H9 (cell line): ENCODE measurements around the gene TCEAL3. TPM values are rescaled to one million over a fixed set of nuclear protein-coding genes. Genes with fewer than 3 reads are reported as not detected.

Experiments used
- DNase-seq: peaks from one replicate; pipeline ENCODE4 v3.0.0-alpha.2; 2017
- H2AFZ ChIP-seq: one replicate; pipeline ENCODE4 v1.6.1; 2013; ENCODE audit warnings: mild to moderate bottlenecking, low read length, control low read depth, moderate library complexity
- H2AK5ac ChIP-seq: 2 replicates; pipeline ENCODE4 v1.6.1; 2013; ENCODE audit warnings: low read length, control low read depth, mixed read lengths; ENCODE audit not compliant: insufficient read length
- H2BK120ac ChIP-seq: one replicate; pipeline ENCODE4 v1.6.1; 2013; ENCODE audit warnings: low read depth, mild to moderate bottlenecking, low read length, control low read depth, inconsistent platforms; ENCODE audit not compliant: poor library complexity, severe bottlenecking
- H2BK12ac ChIP-seq: 2 replicates; pipeline ENCODE4 v1.6.1; 2013; ENCODE audit warnings: low read length, control low read depth, mixed read lengths, low read depth; ENCODE audit not compliant: insufficient read length
- H2BK15ac ChIP-seq: 2 replicates; pipeline ENCODE4 v1.6.1; 2013; ENCODE audit warnings: low read depth, low read length, control low read depth
- H2BK20ac ChIP-seq: one replicate; pipeline ENCODE4 v1.6.1; 2013; ENCODE audit warnings: low read depth, mild to moderate bottlenecking, low read length, control low read depth, inconsistent platforms; ENCODE audit not compliant: poor library complexity, severe bottlenecking
- H2BK5ac ChIP-seq: 2 replicates; pipeline ENCODE4 v1.6.1; 2013; ENCODE audit warnings: low read length, control low read depth, mixed read lengths; ENCODE audit not compliant: insufficient read length
- H3K14ac ChIP-seq: 2 replicates; pipeline ENCODE4 v1.6.1; 2013; ENCODE audit warnings: low read length, control low read depth; ENCODE audit not compliant: insufficient read depth
- H3K18ac ChIP-seq: 2 replicates; pipeline ENCODE4 v1.6.1; 2013; ENCODE audit warnings: low read depth, mild to moderate bottlenecking, mixed read lengths, low read length, control low read depth; ENCODE audit not compliant: insufficient read length
- H3K23ac ChIP-seq: 2 replicates; pipeline ENCODE4 v1.6.1; 2013; ENCODE audit warnings: low read length, control low read depth, mixed read lengths, low read depth; ENCODE audit not compliant: insufficient read length
- H3K23me2 ChIP-seq: 2 replicates; pipeline ENCODE4 v1.6.1; 2013; ENCODE audit warnings: low read depth, mild to moderate bottlenecking, mixed read lengths, low read length, control low read depth; ENCODE audit not compliant: insufficient read length, poor library complexity, severe bottlenecking
- H3K27ac ChIP-seq: 2 replicates; pipeline ENCODE4 v1.5.1; 2013; ENCODE audit warnings: low read length, control low read depth, mixed read lengths, low read depth; ENCODE audit not compliant: insufficient read length
- H3K27me3 ChIP-seq: 2 replicates; pipeline ENCODE4 v1.6.1; 2013; ENCODE audit warnings: low read length, control low read depth, inconsistent platforms; ENCODE audit not compliant: insufficient read depth
- H3K4ac ChIP-seq: 2 replicates; pipeline ENCODE4 v1.6.1; 2013; ENCODE audit warnings: low read depth, mild to moderate bottlenecking, control low read depth, inconsistent platforms, low read length, moderate library complexity
- H3K4me1 ChIP-seq: 2 replicates; pipeline ENCODE4 v1.6.1; 2013; ENCODE audit warnings: low read length, control low read depth, inconsistent platforms; ENCODE audit not compliant: insufficient read depth
- H3K4me2 ChIP-seq: 2 replicates; pipeline ENCODE4 v1.6.1; 2013; ENCODE audit warnings: low read length, control low read depth, mixed read lengths; ENCODE audit not compliant: insufficient read length, insufficient read depth
- H3K56ac ChIP-seq: 2 replicates; pipeline ENCODE4 v1.6.1; 2013; ENCODE audit warnings: low read depth, mild to moderate bottlenecking, mixed read lengths, low read length, control low read depth; ENCODE audit not compliant: insufficient read length
- H3K79me1 ChIP-seq: 2 replicates; pipeline ENCODE4 v1.6.1; 2013; ENCODE audit warnings: low read depth, mild to moderate bottlenecking, moderate library complexity, low read length, control low read depth, inconsistent platforms; ENCODE audit not compliant: insufficient read depth, poor library complexity, severe bottlenecking
- H3K79me2 ChIP-seq: 2 replicates; pipeline ENCODE4 v1.6.1; 2013; ENCODE audit warnings: low read length, control low read depth, inconsistent platforms; ENCODE audit not compliant: insufficient read depth
- H3K9ac ChIP-seq: 2 replicates; pipeline ENCODE4 v1.6.1; 2013; ENCODE audit warnings: low read length, control low read depth, mixed read lengths; ENCODE audit not compliant: insufficient read length; ENCODE audit errors: extremely low read depth
- H3K9me3 ChIP-seq: one replicate; pipeline ENCODE4 v1.6.1; 2013; ENCODE audit warnings: low read depth, low read length, inconsistent platforms; ENCODE audit not compliant: control insufficient read depth
- H3T11ph ChIP-seq: one replicate; pipeline ENCODE4 v1.6.1; 2013; ENCODE audit warnings: mild to moderate bottlenecking, low read length, control low read depth, inconsistent platforms
- H4K20me1 ChIP-seq: one replicate; pipeline ENCODE4 v1.6.1; 2013; ENCODE audit not compliant: control insufficient read depth, insufficient read length, insufficient read depth
- H4K5ac ChIP-seq: 2 replicates; pipeline ENCODE4 v1.6.1; 2013; ENCODE audit warnings: low read depth, mild to moderate bottlenecking, mixed read lengths, low read length, control low read depth; ENCODE audit not compliant: insufficient read length
- H4K8ac ChIP-seq: replicated peaks from 2 replicates; pipeline ENCODE4 v1.6.1; 2013; ENCODE audit warnings: low read length, control low read depth, mixed read lengths, low read depth; ENCODE audit not compliant: insufficient read length
- H4K91ac ChIP-seq: 2 replicates; pipeline ENCODE4 v1.6.1; 2013; ENCODE audit warnings: low read depth, mild to moderate bottlenecking, moderate library complexity, mixed read lengths, low read length, control low read depth; ENCODE audit not compliant: insufficient read length
- H3K27ac Mint-ChIP-seq, 3 experiments: 2 replicates in 2 of 3; 3 replicates in 1 of 3; pipeline ENCODE4 v1.8.0; 2020 to 2021; ENCODE audit warnings: mixed read lengths in 3 of 3, mild to moderate bottlenecking in 1 of 3, moderate library complexity in 1 of 3
- H3K27me3 Mint-ChIP-seq: 2 replicates; pipeline ENCODE4 v1.8.0; 2021; ENCODE audit warnings: low read depth, mild to moderate bottlenecking, moderate library complexity, mixed read lengths
- H3K36me3 Mint-ChIP-seq, 3 experiments: 2 replicates in 2 of 3; 3 replicates in 1 of 3; pipeline ENCODE4 v1.8.0; 2020 to 2021; ENCODE audit warnings: low read depth in 3 of 3, mixed read lengths in 3 of 3; ENCODE audit not compliant: insufficient read depth in 1 of 3
- H3K4me1 Mint-ChIP-seq, 2 experiments: 2 replicates each; pipeline ENCODE4 v1.8.0; 2020; ENCODE audit warnings: mixed read lengths in 2 of 2
- H3K4me3 Mint-ChIP-seq, 2 experiments: 2 replicates in 1 of 2; 3 replicates in 1 of 2; pipeline ENCODE4 v1.8.0; 2020 to 2021; ENCODE audit warnings: mild to moderate bottlenecking in 2 of 2, mixed read lengths in 2 of 2, moderate library complexity in 1 of 2
- H3K9me3 Mint-ChIP-seq, 2 experiments: 2 replicates in 1 of 2; 3 replicates in 1 of 2; pipeline ENCODE4 v1.8.0; 2020; ENCODE audit warnings: mild to moderate bottlenecking in 2 of 2, mixed read lengths in 2 of 2, moderate library complexity in 1 of 2
- CTCF ChIP-seq: fragments of 200-600 bp; sonication (generic); conservative IDR thresholded peaks from 3 replicates; pipeline ENCODE4 v1.8.0; 2021; ENCODE audit warnings: antibody characterized with exemption, mild to moderate bottlenecking
- WGBS: extraction: QIAGEN DNeasy Blood & Tissue Kit; methylation state at CpG from one replicate; pipeline ENCODE4 v1.1.7; 2013; ENCODE audit warnings: missing lambda C conversion rate, low lambda C conversion rate, mixed read lengths; ENCODE audit not compliant: insufficient read length; ENCODE audit errors: extremely low coverage; 5-methylcytosine and 5-hydroxymethylcytosine counted together
- total RNA-seq: library from RNA; stranded (reverse); gene quantifications from 2 replicates; pipeline ENCODE4 v1.2.1, GENCODE V29; 2021

TCEAL3 gene
- total RNA-seq, 1 experiment from 2014 or later, result 11.1 TPM

- no peak overlapping the region for H2BK5ac ChIP-seq
- no peak overlapping the region for H2BK15ac ChIP-seq
- H3K23ac ChIP-seq, result no peak overlapping the region
- no peak overlapping the region for H4K91ac ChIP-seq
- no peak overlapping the region for H2BK120ac ChIP-seq
- H3K4me1 Mint-ChIP-seq, result peaks cover 4 to 6% of the 10 kb centered on the region in 2 experiments; a peak in 3 of 4 replicates
- no peak overlapping the region for H2AFZ ChIP-seq
- no peak overlapping the region for H3K14ac ChIP-seq
- WGBS, result no CpG with 5 or more reads among the region's 4 CpGs
- H3K27ac ChIP-seq, result no peak overlapping the region
- H3K23me2 ChIP-seq, result no peaks in the 10 kb centered on the region
- H4K8ac ChIP-seq, result no peak overlapping the region
- H3K4me1 ChIP-seq, result no peaks in the 10 kb centered on the region; the same call in 1 of the 2 replicates
- H3K27me3 Mint-ChIP-seq, result no peaks in the 10 kb centered on the region
- no peak for TF ChIP-seq CTCF
- no peak overlapping the region for H4K5ac ChIP-seq
- H3K9ac ChIP-seq, result no peak overlapping the region
- H3K27me3 ChIP-seq, result no peaks in the 10 kb centered on the region
- no peak overlapping the region for H2BK12ac ChIP-seq
- H4K20me1 ChIP-seq, result no peaks in the 10 kb centered on the region
- no peak overlapping the region for H2BK20ac ChIP-seq
- no peak overlapping the region for H3K4ac ChIP-seq
- H3K36me3 Mint-ChIP-seq, result no peaks in the 10 kb centered on the region; a peak in 2 of 7 replicates
- peaks cover 0 to 19% of the 10 kb centered on the region in 2 experiments; a peak in 2 of 5 replicates for H3K9me3 Mint-ChIP-seq
- H3K79me2 ChIP-seq, result no peaks in the 10 kb centered on the region
- H3K4me2 ChIP-seq, result no peak overlapping the region
- DNase-seq, result no peak
- H2AK5ac ChIP-seq, result no peak overlapping the region
- H3K27ac Mint-ChIP-seq, result no peak overlapping the region
- H3K79me1 ChIP-seq, result no peaks in the 10 kb centered on the region
- no peak overlapping the region for H3K18ac ChIP-seq
- H3K56ac ChIP-seq, result no peak overlapping the region
- H3K9me3 ChIP-seq, result no peaks in the 10 kb centered on the region
- no peak overlapping the region for H3K4me3 Mint-ChIP-seq
- H3T11ph ChIP-seq, result no peak overlapping the region
Observed at GRCh38 chrX:103624111-103624510, 16.3 kb downstream of the TCEAL3 start.
